Stomach smooth muscle (tissue), 2 donors: Measurements from ENCODE around the gene TLX3.

Source experiments
- H3K27ac ChIP-seq: one replicate; pipeline ENCODE4 v1.7.0; 2013; ENCODE audit warnings: mild to moderate bottlenecking, low read length, inconsistent platforms
- H3K27me3 ChIP-seq, 2 donors: one replicate each; pipeline ENCODE4 v1.7.0; 2013; ENCODE audit warnings: low read length in 2 of 2; ENCODE audit not compliant: insufficient read depth in 2 of 2, control insufficient read depth in 1 of 2
- H3K36me3 ChIP-seq, 2 donors: one replicate each; pipeline ENCODE4 v1.7.0; 2013; ENCODE audit warnings: low read length in 2 of 2; ENCODE audit not compliant: control insufficient read depth in 2 of 2, insufficient read depth in 2 of 2
- H3K4me1 ChIP-seq: one replicate; pipeline ENCODE4 v1.7.0; 2013; ENCODE audit warnings: low read length; ENCODE audit not compliant: control insufficient read depth, insufficient read depth
- H3K4me3 ChIP-seq, 2 donors: one replicate each; pipeline ENCODE4 v1.7.0; 2013; ENCODE audit warnings: low read length in 2 of 2
- H3K9ac ChIP-seq, 2 donors: one replicate each; pipeline ENCODE4 v1.7.0; 2013; ENCODE audit warnings: low read length in 2 of 2, mild to moderate bottlenecking in 1 of 2
- H3K9me3 ChIP-seq, 2 donors: one replicate each; pipeline ENCODE4 v1.7.0; 2013; ENCODE audit warnings: low read length in 2 of 2; ENCODE audit not compliant: control insufficient read depth in 2 of 2
- donor health status: healthy.
- donor health status: Pancreatic carcinoma.

Gene TLX3

GRCh38 chr5:171313481-171314206 is 4.6 kb downstream of the TLX3 start:
- Histone ChIP-seq H3K4me1 (peaks cover 57% of the 10 kb centered on the region), H3K36me3 (no peaks in the 10 kb centered on the region), H3K27ac (no peak overlapping the region), H3K4me3 (no peak overlapping the region), H3K9me3 (no peaks in the 10 kb centered on the region), H3K27me3 (peaks cover 69 to 99% of the 10 kb centered on the region in 2 donors), H3K9ac (no peak overlapping the region)

GRCh38 chr5:171314728-171315385 is 5.8 kb downstream of the TLX3 start:
- Histone ChIP-seq H3K27me3 (peaks cover 76 to 99% of the 10 kb centered on the region in 2 donors), H3K4me3 (peak overlapping the region; percentile 8 to 60)

GRCh38 chr5:171315386-171315891 is 6.4 kb downstream of the TLX3 start:
- Histone ChIP-seq H3K9ac (no peak overlapping the region), H3K9me3 (no peaks in the 10 kb centered on the region), H3K27me3 (peaks cover 72 to 98% of the 10 kb centered on the region in 2 donors), H3K4me1 (peaks cover 51% of the 10 kb centered on the region), H3K27ac (no peak overlapping the region), H3K4me3 (peak overlapping the region in 1 of 2 donors; percentile 60), H3K36me3 (no peaks in the 10 kb centered on the region)

More at GRCh38 chr5:171314728-171315385, 5.8 kb downstream of the TLX3 start:
- H3K27ac ChIP-seq: no peak overlapping the region
- no peak overlapping the region for H3K9ac ChIP-seq
- H3K9me3 ChIP-seq: no peaks in the 10 kb centered on the region
- no peaks in the 10 kb centered on the region for H3K36me3 ChIP-seq
- H3K4me1 ChIP-seq: peaks cover 53% of the 10 kb centered on the region

GRCh38 chr5:171315925-171316257 is 6.8 kb downstream of the TLX3 start:
- Histone ChIP-seq H3K4me3 (peak overlapping the region; percentile 46 to 60), H3K27me3 (peaks cover 69 to 94% of the 10 kb centered on the region in 2 donors), H3K36me3 (no peaks in the 10 kb centered on the region), H3K4me1 (peaks cover 46% of the 10 kb centered on the region), H3K27ac (no peak overlapping the region), H3K9me3 (no peaks in the 10 kb centered on the region), H3K9ac (no peak overlapping the region)

- H3K4me3 ChIP-seq: peak overlapping the region; percentile 46 to 60
- no peak overlapping the region for H3K9ac ChIP-seq
- no peaks in the 10 kb centered on the region for H3K36me3 ChIP-seq
- H3K27ac ChIP-seq: no peak overlapping the region
- H3K27me3 ChIP-seq: peaks cover 71 to 93% of the 10 kb centered on the region in 2 donors
- peaks cover 40% of the 10 kb centered on the region for H3K4me1 ChIP-seq
- no peaks in the 10 kb centered on the region for H3K9me3 ChIP-seq
Observed at GRCh38 chr5:171316258-171317121, 7.4 kb downstream of the TLX3 start.

- Histone ChIP-seq H3K27me3 (peaks cover 71 to 86% of the 10 kb centered on the region in 2 donors), H3K27ac (no peak overlapping the region), H3K9ac (no peak overlapping the region), H3K4me1 (peaks cover 35% of the 10 kb centered on the region), H3K4me3 (peak overlapping the region in 1 of 2 donors; percentile 46), H3K36me3 (no peaks in the 10 kb centered on the region), H3K9me3 (no peaks in the 10 kb centered on the region)
Observed at GRCh38 chr5:171317230-171317629, 8.2 kb downstream of the TLX3 start.

GRCh38 chr5:171318026-171318425 is 9.0 kb downstream of the TLX3 start:
- Histone ChIP-seq H3K9ac (no peak overlapping the region), H3K4me3 (no peak overlapping the region), H3K9me3 (no peaks in the 10 kb centered on the region), H3K27me3 (peaks cover 63 to 81% of the 10 kb centered on the region in 2 donors), H3K4me1 (peaks cover 28% of the 10 kb centered on the region), H3K36me3 (no peaks in the 10 kb centered on the region), H3K27ac (no peak overlapping the region)

GRCh38 chr5:171321447-171321846 is 12.4 kb downstream of the TLX3 start:
- H3K9ac ChIP-seq: no peak overlapping the region
- no peak overlapping the region for H3K4me3 ChIP-seq
- H3K36me3 ChIP-seq: no peaks in the 10 kb centered on the region
- no peak overlapping the region for H3K27ac ChIP-seq
- peaks cover 53 to 63% of the 10 kb centered on the region in 2 donors for H3K27me3 ChIP-seq
- no peaks in the 10 kb centered on the region for H3K9me3 ChIP-seq
- peaks cover 9% of the 10 kb centered on the region for H3K4me1 ChIP-seq

GRCh38 chr5:171322527-171322926 is 13.5 kb downstream of the TLX3 start:
- Histone ChIP-seq H3K9ac (no peak overlapping the region), H3K4me1 (no peaks in the 10 kb centered on the region), H3K4me3 (no peak overlapping the region), H3K27ac (no peak overlapping the region), H3K36me3 (no peaks in the 10 kb centered on the region), H3K27me3 (peaks cover 43 to 57% of the 10 kb centered on the region in 2 donors), H3K9me3 (no peaks in the 10 kb centered on the region)

- H3K27ac ChIP-seq: no peak overlapping the region
- H3K9ac ChIP-seq: no peak overlapping the region
- H3K4me1 ChIP-seq: no peaks in the 10 kb centered on the region
- H3K36me3 ChIP-seq: no peaks in the 10 kb centered on the region
- H3K9me3 ChIP-seq: no peaks in the 10 kb centered on the region
- no peak overlapping the region for H3K4me3 ChIP-seq
- peaks cover 42 to 54% of the 10 kb centered on the region in 2 donors for H3K27me3 ChIP-seq
Observed at GRCh38 chr5:171323007-171323406, 14.0 kb downstream of the TLX3 start.
